ENCODE measurements around the gene CLUH.
"Not testable (repeated sequence)": the region's sequence is repeated elsewhere in the genome, so short reads cannot be mapped to it uniquely, and the experiment has no call there.

DNA sequence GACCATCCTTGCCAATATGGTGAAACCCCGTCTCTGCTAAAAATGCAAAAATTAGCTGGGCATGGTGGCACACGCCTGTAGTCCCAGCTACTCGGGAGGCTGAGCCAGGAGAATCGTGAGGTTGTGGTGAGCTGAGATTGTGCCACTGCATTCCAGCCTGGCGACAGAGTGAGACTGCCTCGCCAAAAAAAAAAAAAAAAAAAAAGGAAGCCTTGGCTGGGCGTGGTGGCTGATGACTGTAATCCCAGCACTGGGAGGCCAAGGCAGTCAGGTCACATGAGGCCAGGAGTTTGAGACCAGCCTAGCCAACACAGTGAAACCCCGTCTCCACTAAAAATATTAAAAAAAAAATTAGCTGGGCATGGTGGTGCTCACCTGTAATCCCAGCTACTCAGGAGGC lies 52.2 kb downstream of the CLUH start:
- TF ChIP-seq, protein P1, sequence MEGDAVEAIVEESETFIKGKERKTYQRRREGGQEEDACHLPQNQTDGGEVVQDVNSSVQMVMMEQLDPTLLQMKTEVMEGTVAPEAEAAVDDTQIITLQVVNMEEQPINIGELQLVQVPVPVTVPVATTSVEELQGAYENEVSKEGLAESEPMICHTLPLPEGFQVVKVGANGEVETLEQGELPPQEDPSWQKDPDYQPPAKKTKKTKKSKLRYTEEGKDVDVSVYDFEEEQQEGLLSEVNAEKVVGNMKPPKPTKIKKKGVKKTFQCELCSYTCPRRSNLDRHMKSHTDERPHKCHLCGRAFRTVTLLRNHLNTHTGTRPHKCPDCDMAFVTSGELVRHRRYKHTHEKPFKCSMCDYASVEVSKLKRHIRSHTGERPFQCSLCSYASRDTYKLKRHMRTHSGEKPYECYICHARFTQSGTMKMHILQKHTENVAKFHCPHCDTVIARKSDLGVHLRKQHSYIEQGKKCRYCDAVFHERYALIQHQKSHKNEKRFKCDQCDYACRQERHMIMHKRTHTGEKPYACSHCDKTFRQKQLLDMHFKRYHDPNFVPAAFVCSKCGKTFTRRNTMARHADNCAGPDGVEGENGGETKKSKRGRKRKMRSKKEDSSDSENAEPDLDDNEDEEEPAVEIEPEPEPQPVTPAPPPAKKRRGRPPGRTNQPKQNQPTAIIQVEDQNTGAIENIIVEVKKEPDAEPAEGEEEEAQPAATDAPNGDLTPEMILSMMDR (IDR thresholded peaks at IDR 0.05) = not testable (repeated sequence)
- TF ChIP-seq, protein P2, sequence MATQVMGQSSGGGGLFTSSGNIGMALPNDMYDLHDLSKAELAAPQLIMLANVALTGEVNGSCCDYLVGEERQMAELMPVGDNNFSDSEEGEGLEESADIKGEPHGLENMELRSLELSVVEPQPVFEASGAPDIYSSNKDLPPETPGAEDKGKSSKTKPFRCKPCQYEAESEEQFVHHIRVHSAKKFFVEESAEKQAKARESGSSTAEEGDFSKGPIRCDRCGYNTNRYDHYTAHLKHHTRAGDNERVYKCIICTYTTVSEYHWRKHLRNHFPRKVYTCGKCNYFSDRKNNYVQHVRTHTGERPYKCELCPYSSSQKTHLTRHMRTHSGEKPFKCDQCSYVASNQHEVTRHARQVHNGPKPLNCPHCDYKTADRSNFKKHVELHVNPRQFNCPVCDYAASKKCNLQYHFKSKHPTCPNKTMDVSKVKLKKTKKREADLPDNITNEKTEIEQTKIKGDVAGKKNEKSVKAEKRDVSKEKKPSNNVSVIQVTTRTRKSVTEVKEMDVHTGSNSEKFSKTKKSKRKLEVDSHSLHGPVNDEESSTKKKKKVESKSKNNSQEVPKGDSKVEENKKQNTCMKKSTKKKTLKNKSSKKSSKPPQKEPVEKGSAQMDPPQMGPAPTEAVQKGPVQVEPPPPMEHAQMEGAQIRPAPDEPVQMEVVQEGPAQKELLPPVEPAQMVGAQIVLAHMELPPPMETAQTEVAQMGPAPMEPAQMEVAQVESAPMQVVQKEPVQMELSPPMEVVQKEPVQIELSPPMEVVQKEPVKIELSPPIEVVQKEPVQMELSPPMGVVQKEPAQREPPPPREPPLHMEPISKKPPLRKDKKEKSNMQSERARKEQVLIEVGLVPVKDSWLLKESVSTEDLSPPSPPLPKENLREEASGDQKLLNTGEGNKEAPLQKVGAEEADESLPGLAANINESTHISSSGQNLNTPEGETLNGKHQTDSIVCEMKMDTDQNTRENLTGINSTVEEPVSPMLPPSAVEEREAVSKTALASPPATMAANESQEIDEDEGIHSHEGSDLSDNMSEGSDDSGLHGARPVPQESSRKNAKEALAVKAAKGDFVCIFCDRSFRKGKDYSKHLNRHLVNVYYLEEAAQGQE (IDR thresholded peaks at IDR 0.05; ENCODE audit: low read depth, low read length) = not testable (repeated sequence)
- not testable (repeated sequence) for TF ChIP-seq YY1 (IDR thresholded peaks at IDR 0.05; ENCODE audit: low read depth); SMC3 (IDR thresholded peaks at IDR 0.05; ENCODE audit: low read depth, low read length); FOXM1 (IDR thresholded peaks at IDR 0.05; ENCODE audit: low read depth); GABPA (IDR thresholded peaks at IDR 0.05; ENCODE audit: low read depth); CHD2 (IDR thresholded peaks at IDR 0.05; ENCODE audit: low read length, partially characterized antibody); POLR2AphosphoS5 (IDR thresholded peaks at IDR 0.05; ENCODE audit: low read depth, low read length); RAD21 (IDR thresholded peaks at IDR 0.05; ENCODE audit: low read length)
- TF ChIP-seq, protein P3, sequence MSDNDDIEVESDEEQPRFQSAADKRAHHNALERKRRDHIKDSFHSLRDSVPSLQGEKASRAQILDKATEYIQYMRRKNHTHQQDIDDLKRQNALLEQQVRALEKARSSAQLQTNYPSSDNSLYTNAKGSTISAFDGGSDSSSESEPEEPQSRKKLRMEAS (IDR thresholded peaks at IDR 0.05; ENCODE audit: low read depth) = not testable (repeated sequence)

Measured in SK-N-SH (cell line).